Measurements from ENCODE around the gene CFAP45.

CFAP45 gene

DNA sequence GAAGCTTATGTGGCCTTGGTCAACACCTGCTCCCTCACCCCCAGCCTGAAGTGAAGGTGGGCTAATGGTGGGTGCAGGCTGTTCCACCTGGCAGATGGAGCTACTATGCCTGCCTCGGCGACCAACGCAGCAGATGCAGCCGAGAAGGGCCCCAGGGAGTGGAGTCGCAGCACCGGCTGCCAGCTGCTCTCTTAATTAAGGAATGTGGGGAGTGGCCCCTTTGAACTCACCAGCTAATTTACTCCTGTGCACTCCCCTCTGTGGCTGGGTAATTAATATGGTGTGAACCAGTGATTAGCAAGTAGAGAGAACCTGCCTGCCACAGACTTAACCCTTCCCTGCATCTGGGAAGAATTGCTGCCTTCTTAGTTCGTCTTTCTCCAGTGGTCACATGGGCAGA, 76.6 kb downstream of the CFAP45 start:
- no peak for DNase-seq
